ENCODE measurements around the gene WDR77. TPM values are rescaled to one million over a fixed set of nuclear protein-coding genes. Genes with fewer than 3 reads are reported as not detected.

WDR77 gene
- total and polyA plus RNA-seq, 9 of the 15 experiments (the other 6 are each of a cell fraction or from before 2014, with no cell fraction given), result 20.6 to 160 (median 75.3) TPM

DNA sequence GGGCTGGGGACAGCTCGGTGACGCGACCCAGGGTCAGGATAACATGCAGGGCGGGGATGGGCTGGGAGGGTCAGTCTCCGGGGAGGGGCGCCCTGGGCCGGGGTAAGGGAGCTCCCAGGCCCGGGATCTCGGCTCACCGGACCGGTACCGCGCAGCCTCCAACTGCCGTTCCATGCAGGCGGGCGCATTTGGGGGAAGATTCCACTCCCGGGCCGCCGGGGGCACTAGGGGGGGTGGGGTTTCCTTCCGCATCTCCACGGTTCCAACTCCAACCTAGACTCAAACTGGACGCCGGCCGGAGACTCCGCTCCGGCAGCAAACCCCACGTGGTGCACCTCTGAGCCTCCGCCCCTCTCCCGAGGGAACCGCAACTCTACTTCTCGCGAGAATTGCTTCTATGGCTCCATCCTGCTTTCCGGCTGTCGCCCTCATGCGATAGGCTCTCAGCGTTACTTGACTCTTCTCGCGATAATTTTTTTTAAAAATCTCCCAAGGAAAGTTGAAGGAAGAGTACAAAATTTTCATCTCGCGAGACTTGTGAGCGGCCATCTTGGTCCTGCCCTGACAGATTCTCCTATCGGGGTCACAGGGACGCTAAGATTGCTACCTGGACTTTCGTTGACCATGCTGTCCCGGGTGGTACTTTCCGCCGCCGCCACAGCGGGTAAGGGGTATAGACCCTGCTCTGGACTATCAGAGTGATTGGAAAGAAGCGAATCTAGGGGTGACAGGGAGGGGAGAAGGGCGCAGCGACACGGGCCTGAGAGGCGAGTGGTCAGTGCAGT is at the start of gene WDR77, which contains the start of gene ATP5PB (continued):
- TF ChIP-seq, protein P1, sequence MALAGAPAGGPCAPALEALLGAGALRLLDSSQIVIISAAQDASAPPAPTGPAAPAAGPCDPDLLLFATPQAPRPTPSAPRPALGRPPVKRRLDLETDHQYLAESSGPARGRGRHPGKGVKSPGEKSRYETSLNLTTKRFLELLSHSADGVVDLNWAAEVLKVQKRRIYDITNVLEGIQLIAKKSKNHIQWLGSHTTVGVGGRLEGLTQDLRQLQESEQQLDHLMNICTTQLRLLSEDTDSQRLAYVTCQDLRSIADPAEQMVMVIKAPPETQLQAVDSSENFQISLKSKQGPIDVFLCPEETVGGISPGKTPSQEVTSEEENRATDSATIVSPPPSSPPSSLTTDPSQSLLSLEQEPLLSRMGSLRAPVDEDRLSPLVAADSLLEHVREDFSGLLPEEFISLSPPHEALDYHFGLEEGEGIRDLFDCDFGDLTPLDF (CRISPR knock-in tag; IDR thresholded peaks at IDR 0.05), result no peak
- TF ChIP-seq ZNF668 (CRISPR knock-in tag; IDR thresholded peaks at IDR 0.05), result no peak
- peak; percentile 89 for TF ChIP-seq RAD51 (IDR thresholded peaks at IDR 0.05; ENCODE audit: borderline replicate concordance, low read depth)
- TF ChIP-seq ZNF174 (CRISPR knock-in tag; IDR thresholded peaks at IDR 0.05), result no peak
- no peak; the same call in 1 of the 2 replicates for TF ChIP-seq ATF1 (CRISPR knock-in tag; IDR thresholded peaks at IDR 0.05)
- no peak; the same call in 1 of the 2 replicates for TF ChIP-seq ATF1 (tag; IDR thresholded peaks at IDR 0.05)
- no peak for TF ChIP-seq ZNF232 (CRISPR knock-in tag; IDR thresholded peaks at IDR 0.05)
- TF ChIP-seq NFIC (IDR thresholded peaks at IDR 0.05), result peak; percentile 13; the same call in 1 of the 2 replicates
- TF ChIP-seq MYBL2 (IDR thresholded peaks at IDR 0.05; ENCODE audit: low read depth), result peak; percentile 88
- TF ChIP-seq MYBL2 (CRISPR knock-in tag; IDR thresholded peaks at IDR 0.05; ENCODE audit: borderline replicate concordance), result no peak
- TF ChIP-seq, protein P2, sequence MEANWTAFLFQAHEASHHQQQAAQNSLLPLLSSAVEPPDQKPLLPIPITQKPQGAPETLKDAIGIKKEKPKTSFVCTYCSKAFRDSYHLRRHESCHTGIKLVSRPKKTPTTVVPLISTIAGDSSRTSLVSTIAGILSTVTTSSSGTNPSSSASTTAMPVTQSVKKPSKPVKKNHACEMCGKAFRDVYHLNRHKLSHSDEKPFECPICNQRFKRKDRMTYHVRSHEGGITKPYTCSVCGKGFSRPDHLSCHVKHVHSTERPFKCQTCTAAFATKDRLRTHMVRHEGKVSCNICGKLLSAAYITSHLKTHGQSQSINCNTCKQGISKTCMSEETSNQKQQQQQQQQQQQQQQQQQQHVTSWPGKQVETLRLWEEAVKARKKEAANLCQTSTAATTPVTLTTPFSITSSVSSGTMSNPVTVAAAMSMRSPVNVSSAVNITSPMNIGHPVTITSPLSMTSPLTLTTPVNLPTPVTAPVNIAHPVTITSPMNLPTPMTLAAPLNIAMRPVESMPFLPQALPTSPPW (CRISPR knock-in tag; IDR thresholded peaks at IDR 0.05), result peak; percentile 75
- no peak for TF ChIP-seq BDP1 (IDR thresholded peaks at IDR 0.05; ENCODE audit: insufficient read depth, insufficient read length)
- TF ChIP-seq MCM2 (IDR thresholded peaks at IDR 0.05; ENCODE audit: low read depth), result no peak
- TF ChIP-seq, protein P3, sequence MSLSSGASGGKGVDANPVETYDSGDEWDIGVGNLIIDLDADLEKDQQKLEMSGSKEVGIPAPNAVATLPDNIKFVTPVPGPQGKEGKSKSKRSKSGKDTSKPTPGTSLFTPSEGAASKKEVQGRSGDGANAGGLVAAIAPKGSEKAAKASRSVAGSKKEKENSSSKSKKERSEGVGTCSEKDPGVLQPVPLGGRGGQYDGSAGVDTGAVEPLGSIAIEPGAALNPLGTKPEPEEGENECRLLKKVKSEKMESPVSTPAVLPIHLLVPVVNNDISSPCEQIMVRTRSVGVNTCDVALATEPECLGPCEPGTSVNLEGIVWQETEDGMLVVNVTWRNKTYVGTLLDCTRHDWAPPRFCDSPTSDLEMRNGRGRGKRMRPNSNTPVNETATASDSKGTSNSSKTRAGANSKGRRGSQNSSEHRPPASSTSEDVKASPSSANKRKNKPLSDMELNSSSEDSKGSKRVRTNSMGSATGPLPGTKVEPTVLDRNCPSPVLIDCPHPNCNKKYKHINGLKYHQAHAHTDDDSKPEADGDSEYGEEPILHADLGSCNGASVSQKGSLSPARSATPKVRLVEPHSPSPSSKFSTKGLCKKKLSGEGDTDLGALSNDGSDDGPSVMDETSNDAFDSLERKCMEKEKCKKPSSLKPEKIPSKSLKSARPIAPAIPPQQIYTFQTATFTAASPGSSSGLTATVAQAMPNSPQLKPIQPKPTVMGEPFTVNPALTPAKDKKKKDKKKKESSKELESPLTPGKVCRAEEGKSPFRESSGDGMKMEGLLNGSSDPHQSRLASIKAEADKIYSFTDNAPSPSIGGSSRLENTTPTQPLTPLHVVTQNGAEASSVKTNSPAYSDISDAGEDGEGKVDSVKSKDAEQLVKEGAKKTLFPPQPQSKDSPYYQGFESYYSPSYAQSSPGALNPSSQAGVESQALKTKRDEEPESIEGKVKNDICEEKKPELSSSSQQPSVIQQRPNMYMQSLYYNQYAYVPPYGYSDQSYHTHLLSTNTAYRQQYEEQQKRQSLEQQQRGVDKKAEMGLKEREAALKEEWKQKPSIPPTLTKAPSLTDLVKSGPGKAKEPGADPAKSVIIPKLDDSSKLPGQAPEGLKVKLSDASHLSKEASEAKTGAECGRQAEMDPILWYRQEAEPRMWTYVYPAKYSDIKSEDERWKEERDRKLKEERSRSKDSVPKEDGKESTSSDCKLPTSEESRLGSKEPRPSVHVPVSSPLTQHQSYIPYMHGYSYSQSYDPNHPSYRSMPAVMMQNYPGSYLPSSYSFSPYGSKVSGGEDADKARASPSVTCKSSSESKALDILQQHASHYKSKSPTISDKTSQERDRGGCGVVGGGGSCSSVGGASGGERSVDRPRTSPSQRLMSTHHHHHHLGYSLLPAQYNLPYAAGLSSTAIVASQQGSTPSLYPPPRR (CRISPR knock-in tag; IDR thresholded peaks at IDR 0.05; ENCODE audit: borderline replicate concordance), result no peak
- TF ChIP-seq, protein P4, sequence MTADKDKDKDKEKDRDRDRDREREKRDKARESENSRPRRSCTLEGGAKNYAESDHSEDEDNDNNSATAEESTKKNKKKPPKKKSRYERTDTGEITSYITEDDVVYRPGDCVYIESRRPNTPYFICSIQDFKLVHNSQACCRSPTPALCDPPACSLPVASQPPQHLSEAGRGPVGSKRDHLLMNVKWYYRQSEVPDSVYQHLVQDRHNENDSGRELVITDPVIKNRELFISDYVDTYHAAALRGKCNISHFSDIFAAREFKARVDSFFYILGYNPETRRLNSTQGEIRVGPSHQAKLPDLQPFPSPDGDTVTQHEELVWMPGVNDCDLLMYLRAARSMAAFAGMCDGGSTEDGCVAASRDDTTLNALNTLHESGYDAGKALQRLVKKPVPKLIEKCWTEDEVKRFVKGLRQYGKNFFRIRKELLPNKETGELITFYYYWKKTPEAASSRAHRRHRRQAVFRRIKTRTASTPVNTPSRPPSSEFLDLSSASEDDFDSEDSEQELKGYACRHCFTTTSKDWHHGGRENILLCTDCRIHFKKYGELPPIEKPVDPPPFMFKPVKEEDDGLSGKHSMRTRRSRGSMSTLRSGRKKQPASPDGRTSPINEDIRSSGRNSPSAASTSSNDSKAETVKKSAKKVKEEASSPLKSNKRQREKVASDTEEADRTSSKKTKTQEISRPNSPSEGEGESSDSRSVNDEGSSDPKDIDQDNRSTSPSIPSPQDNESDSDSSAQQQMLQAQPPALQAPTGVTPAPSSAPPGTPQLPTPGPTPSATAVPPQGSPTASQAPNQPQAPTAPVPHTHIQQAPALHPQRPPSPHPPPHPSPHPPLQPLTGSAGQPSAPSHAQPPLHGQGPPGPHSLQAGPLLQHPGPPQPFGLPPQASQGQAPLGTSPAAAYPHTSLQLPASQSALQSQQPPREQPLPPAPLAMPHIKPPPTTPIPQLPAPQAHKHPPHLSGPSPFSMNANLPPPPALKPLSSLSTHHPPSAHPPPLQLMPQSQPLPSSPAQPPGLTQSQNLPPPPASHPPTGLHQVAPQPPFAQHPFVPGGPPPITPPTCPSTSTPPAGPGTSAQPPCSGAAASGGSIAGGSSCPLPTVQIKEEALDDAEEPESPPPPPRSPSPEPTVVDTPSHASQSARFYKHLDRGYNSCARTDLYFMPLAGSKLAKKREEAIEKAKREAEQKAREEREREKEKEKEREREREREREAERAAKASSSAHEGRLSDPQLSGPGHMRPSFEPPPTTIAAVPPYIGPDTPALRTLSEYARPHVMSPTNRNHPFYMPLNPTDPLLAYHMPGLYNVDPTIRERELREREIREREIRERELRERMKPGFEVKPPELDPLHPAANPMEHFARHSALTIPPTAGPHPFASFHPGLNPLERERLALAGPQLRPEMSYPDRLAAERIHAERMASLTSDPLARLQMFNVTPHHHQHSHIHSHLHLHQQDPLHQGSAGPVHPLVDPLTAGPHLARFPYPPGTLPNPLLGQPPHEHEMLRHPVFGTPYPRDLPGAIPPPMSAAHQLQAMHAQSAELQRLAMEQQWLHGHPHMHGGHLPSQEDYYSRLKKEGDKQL (CRISPR knock-in tag; IDR thresholded peaks at IDR 0.05; ENCODE audit: borderline replicate concordance), result no peak
